T-helper 2 cell (primary cell): Measurements from ENCODE around the gene LYZ.
"Not testable (repeated sequence)": the region's sequence is repeated elsewhere in the genome, so short reads cannot be mapped to it uniquely, and the experiment has no call there.

Experiments used
- DNase-seq, 5 experiments: peaks; one replicate each; pipeline versions ENCODE4 v3.0.0 to v3.0.0-alpha.2; 2012 to 2022
- total RNA-seq, 2 donors: gene quantifications; one replicate each; lab custom pipeline; 2026; lab: John Stamatoyannopoulos, UW

LYZ gene
- total RNA-seq: 0.88 to 3.4 reads per million in 2 donors

DNA sequence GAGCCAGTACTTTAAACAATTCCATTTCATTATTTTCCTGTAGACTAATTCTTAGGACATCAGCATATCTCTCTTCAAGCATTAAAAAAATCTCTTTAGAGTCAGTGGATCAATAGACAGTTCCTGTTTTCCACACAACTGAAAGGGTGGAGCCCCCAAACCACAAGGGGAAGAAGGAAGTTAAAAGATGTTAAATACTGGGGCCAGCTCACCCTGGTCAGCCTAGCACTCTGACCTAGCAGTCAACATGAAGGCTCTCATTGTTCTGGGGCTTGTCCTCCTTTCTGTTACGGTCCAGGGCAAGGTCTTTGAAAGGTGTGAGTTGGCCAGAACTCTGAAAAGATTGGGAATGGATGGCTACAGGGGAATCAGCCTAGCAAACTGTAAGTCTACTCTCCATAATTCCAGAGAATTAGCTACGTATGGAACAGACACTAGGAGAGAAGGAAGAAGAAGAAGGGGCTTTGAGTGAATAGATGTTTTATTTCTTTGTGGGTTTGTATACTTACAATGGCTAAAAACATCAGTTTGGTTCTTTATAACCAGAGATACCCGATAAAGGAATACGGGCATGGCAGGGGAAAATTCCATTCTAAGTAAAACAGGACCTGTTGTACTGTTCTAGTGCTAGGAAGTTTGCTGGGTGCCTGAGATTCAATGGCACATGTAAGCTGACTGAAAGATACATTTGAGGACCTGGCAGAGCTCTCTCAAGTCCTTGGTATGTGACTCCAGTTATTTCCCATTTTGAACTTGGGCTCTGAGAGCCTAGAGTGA, at the start of gene LYZ:
Gene LYZ (plus strand): TSS at position 220 of the 777 bp plus-strand sequence. CDS start 28 bp downstream, at position 248.
- no peak for DNase-seq

DNA sequence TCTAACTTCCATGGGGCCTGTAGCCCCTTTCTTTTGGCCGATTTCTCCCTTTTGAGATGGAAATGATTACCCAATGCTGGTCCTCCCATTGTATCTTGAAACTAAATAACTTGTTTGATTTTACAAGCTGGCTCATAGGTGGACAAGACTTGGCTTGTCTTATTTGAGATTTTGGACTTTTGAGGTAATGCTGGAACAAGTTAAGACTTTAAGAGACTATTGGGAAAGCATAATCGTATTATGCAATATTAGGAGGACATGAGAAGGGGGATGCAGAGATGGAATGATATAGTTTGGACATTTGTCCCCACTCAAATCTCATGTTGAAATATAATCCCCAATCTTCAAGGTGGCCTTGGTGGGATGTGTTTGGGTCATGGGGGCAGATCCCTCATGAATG, 49.2 kb upstream of the LYZ start:
- DNase-seq: no peak

DNA sequence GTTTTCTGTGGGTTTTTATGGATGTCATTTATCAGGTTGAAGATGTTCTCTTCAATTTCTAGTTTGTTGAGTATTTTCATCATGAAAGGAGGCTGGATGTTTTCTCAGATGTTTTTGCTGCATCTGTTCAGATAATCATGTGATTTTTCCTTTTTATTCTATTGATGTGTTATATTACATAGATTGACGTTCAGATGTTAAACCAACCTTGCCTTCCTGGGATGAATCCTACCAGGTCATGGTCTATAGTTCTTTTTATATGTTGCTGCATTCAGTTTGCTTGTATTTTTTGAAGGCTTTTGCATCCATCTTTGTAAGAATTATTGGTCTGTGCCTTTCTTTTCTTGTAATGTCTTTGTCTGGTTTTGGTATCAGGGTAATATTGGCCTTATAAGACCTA, 43.9 kb upstream of the LYZ start:
- DNase-seq: no peak

DNA sequence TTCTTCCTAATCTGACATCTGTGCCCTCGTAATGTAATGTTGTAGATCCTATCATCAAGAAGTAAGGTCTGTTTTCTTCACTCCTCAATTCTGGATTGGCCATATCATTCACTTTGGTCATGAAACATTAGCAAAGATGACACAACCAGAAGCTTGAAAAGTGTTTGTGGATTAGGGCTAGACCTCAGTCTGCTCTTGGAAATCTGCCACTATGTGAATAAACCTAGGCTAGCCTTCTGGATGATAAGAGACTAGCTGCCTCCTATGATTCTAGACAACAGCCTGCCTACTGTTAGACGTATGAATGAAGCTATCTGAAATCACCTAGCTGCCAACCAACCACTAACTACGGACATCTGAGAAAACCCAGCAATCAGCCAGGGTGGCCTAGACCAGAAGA, 38.7 kb upstream of the LYZ start:
- DNase-seq: no peak

DNA sequence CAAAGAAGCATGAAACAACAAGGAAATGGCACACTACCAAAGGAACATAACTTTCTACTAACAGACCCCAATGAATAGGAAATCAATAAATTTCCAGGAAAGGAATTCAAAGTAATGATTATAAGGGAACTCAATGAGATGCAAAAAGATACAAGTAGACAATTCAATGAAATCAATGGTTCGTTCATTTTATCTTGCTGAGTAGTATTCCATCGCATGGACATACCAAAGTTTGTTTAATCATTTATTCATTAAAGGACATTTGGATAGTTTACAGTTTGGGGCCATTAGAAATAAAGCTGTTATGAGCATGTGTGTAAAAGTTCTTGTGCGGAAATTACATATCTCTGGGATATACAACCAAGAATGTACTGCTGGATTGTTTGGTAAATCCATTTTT, 35.0 kb upstream of the LYZ start:
- no peak for DNase-seq

DNA sequence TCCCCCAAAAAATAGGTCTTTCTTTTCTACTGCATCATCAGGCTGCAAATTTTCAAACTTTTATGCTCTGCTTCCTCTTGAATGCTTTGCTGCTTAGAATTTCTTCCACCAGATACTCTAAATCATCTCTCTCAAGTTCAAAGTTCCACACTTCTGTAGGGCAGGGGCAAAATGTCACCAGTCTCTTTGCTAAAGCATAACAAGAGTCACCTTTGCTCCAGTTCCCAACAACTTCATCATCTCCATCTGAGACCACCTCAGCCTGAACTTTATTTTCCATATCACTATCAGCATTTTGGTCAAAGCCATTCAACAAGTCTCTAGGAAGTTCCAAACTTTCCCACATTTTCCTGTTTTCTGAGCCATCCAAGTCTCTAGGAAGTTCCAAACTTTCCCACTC, 31.4 kb upstream of the LYZ start:
- not testable (repeated sequence) for DNase-seq

DNA sequence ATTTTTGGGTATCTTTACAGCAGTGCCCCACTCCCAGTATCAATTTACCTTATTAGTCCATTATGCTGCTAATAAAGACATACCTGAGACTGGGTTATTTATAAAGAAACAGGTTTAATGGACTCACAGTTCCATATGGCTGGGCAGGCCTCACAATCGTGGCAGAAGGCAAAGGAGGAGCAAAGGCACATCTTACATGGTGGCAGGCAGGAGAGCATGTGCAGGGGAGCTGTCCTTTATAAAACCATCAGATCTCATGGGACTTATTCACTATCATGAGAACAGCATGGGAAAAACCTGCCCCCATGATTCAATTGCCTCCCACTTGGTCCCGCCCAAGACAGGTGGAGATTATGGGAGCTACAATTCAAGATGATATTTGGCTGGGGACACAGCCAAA, 30.9 kb upstream of the LYZ start:
- not testable (repeated sequence) for DNase-seq

DNA sequence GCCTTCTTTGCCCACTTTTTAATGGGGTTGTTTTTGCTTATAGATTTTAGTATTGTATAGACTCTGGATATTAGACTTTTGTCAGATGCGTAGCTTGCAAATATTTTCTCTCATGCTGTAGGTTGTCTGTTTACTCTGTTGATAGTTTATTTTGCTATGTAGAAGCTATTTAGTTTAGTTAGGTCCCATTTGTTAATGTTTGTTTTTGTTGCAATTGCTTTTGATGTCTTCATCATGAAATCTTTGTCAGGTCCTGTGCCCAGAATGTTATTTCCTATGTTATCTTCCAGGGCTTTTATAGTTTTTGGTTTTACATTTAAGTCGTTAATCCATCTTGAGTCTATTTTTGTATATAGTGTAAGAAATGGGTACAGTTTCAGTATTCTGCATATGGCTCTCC, 30.0 kb upstream of the LYZ start:
- no peak for DNase-seq

DNA sequence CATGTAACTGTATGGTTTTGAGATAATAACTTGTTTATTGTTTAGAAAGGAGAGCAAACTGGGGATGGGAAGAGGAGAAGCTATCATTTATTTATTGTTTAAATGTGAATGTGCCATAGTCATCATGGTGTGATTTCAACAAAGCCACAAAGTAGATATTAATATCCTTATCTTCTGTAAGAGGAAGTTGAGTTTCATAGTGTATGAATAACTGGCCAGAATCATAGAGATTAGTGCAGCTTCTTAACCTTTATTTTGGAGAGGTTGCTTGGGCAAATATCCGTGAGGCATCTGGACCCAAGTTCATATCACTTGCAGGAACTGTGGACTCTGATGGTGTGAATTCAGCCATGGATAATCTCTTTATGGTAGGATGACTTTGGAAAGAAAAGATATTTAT, 26.8 kb upstream of the LYZ start:
- peak in 1 of 5 experiments; percentile 23 for DNase-seq

DNA sequence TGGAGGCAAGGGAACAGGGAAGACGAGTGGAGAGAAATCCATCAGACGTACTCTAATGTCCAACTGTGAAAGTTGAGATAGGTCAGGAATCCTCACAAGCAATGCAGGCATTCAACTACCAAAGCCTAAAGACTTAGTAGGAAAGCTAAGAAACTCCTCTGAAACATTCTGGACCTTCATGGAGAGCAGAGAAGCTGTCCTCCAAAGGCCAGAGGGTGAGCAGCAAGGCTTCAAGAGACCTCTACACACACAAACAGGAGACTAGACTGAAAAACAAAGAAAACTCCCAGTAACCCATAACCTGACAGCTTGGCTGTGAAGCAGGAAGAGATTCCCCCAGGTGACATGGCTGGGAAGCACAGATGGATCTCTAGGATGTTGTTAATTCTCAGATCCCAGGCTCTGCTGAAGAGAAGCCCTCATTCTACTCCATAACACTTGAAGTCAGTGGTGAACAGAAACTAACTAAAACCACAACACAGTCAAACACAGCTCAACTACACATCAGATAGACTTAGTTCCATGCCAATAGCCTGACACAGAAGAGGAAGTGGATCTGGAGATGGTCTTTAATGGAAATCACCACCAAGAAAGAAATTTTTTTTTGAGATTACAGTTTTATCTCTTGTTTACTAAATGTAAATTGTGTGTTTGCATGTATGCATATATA, 23.2 kb upstream of the LYZ start:
- peak in 1 of 5 experiments; percentile 74 for DNase-seq

DNA sequence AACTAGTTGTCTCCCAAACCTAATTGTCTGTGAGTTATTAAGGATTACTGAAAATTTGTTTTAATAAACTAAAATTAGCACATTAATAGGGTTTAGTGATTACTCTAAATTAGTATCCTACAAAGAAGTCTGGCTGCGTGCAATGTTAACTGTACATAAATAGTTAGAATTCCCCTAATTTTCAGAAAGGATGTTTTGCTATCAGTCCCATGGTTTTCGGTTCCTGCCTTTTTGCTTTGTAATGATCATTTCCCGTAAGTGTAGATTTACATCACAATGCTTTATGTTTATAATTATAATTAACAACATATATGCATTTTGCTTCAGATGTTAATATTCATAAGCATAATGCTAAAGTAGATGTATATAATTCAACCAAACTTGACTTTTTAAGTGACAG, 19.8 kb upstream of the LYZ start:
- no peak for DNase-seq

DNA sequence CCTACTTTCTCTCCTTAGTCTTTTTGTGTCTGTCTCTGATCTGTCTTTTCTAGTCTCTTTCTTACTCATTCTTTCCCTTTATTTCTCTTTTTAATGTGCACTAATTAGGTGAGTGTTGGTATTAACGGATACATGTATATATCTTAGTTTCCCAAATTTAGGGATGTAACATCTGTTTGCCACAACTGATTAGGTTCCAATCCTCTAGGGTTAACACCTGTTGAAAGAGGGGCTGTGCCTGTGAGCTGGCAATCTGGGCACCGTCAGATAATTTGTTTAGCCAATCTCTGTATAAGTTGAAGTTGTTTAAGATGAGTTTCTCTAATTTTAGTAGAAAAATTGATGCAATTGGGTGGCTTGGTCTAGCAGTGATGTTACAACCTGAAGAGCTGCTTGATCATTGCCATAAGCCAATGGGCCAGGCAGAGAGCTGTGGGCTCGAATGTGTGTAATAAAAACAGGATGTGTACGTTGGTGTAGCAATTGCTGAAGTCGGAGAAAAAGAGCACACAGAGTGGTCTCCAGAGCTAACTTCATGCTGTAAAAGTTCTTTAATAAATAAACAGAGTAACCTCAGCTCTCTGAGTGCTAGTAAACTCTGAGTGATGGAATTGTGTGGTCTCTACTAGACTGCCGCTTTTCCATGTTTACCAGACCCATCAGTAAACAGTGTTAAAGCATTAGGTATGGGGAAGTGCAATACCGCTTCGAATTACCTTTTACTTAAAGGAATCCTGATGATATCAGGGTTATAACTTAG, 18.3 kb upstream of the LYZ start:
- DNase-seq: peak in 2 of 5 experiments; percentile 24 to 91

DNA sequence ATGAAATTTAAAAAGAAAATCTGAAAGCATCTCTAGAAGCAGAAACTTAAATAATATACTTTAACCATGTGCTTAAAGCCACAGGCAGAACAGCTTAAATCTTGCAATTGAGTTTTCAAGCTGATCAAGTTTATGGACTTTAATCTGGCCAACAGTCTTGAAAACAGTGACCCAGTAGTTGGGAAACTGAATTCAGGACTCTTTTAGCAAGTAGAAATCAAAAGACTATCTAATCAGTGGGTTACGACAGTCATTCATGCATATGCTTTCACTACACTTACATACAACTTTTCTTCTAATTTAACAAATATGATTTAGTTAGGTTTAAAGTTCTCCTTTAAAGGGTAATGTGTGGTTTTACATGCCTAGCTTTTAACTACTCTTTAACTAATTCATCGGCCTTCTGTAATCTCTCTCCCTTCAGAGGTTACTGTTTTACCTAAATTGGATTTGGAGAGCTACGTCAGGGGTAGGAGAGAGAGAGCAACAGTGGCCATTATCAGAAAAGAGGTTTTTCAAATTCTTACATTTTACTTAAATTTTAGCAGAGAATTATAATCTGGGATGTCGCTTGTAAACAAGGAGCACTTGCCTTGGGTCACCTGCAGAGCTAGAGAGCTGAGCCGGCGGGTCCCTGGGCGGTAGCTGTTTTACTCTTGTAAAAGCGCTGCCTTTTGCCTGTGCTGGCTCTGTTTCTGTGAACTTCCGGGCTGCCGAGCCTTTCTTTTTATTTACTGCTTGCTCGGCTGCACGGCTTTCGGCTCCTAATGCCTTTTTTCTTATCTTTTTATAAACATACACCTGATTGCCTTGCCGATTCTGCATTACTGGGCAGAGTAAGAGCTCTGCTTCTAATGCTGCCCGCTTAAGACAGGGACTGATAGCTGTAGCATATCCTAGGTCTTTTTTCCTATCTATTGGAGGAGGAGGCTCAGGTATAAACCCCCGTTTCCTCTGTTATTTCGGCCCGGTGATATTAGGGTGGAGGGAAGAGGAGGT, 17.4 kb upstream of the LYZ start:
- peak; percentile 15 to 88 (median 33) for DNase-seq

DNA sequence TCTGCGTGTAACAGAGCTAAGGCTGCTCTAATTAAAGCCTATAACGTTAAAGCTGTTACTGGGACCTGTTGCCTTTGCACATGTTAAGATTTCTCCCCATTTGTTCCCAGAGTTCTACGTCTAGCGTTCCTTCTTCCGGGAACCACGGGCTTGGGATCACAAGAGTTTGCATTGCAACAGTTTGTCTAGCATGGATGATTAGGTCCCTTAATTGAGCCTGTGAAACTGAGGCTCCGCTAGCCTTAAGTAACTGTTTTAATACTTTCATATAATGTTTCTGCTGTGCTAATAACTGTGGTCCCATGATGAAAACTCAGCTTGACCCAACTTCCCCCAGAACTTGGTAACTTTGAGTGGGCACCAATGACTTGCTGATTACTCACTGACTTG, 16.7 kb upstream of the LYZ start:
- no peak for DNase-seq

DNA sequence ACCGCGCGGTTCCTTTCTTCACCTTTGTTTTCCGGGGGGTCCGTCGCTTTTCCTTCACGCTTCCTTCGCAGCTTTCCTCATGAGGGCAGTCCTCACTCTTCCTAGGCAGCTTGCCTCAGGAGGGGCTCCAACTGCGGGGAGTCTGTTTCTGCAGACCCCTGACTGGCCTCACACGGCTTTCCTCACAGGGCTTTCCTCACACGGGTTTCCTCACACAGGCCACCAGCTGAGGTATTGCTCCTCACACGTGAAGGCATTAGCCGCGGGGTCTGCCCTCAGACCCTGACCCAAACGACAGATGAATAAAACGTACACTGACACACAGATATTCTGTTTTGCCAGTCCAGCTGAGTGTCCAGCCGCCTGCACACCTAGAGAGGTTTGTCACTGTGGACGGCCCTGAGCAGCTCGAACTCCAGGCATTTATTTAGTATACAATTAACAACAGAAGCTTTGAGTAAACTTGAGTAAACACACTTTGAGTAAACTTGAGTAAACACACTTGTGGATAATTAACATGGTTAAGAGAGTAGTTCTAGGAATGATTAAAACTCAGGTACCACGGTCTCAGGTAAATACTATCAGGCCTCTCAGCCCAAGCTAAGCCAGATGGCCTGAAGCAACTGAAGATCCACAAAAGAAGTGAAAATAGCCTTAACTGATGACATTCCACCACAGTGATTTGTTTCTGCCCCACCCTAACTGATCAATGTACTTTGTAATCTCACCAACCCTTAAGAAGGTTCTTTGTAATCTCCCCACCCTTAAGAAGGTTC, 16.1 kb upstream of the LYZ start:
- DNase-seq: no peak

DNA sequence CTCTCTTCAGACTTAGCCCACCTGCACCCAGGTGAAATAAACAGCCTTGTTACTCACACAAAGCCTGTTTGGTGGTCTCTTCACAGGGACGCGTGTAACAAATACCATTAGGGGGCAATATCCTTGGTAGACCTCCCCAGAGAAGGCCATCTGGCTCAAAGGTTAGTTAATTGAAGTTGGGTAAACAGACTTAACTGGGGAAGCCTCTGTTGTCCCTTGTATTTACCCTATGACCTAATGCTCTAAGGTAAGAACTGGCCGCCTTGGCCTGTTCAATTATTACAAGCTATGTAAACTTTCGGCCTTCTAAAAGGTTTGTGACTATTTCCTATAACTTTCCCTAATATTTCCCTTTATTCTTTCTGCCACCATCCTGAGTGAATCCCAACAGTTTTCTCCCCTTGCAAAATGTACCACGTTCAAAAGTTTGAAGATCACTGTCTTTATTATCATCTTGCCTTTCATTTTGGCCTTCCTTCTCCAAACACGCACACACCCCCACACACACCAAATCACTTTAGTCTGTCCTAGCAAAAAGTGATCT, 15.3 kb upstream of the LYZ start:
- DNase-seq: no peak

DNA sequence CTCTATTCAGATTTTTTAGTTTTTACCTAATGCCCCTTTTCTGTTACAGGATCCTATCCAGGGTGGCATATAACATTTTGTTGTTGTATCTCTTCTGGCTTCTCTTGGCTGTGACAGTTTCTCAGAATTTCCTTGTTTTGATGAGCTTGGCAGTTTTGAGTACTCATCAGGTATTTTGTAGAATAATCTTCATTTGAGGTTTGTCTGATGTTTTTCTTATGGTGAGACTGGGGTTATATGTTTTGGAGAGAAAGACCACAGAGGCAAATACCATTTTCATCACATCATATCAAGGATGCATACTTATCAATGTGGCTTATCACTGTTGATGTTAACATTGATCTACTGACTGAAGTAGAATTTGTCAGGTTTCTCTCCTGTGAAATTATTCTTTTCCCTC, 14.0 kb upstream of the LYZ start:
- peak in 1 of 5 experiments; percentile 90 for DNase-seq

DNA sequence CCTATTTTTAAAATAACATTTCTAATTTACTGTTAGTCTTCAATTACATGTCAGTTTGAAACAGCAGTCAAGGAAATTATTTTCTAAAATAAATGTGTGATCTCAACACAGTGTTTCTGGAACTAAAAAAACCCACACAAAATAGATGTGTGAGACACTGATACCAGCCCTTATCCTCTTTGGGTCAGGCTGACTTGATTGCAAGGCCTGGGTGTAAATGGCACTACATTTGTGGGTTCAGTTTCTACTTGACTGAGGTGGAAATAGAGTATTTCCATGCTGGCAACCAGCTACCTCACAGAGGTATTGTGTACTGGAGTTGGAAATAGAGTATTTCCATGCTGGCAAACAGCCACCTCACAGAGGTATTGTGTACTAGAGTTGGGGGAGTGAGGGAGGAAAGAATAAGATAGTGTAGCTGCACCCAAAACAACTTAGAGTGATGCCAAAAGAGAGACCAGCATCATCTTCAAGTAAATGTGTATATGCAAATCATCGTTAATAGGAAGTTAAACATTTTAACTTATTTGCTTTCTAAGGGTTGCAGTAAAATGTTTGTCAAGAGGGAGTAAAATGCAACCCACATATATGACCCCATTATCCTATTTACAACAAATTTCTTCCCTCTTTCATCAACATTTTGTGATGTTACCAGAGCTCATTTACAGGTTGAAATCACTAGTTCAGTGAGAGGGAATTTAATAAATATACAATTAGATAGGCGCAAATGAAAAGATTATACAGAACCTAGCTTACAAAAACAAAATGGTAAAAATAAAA, 10.7 kb upstream of the LYZ start:
- DNase-seq: peak in 1 of 5 experiments; percentile 62

DNA sequence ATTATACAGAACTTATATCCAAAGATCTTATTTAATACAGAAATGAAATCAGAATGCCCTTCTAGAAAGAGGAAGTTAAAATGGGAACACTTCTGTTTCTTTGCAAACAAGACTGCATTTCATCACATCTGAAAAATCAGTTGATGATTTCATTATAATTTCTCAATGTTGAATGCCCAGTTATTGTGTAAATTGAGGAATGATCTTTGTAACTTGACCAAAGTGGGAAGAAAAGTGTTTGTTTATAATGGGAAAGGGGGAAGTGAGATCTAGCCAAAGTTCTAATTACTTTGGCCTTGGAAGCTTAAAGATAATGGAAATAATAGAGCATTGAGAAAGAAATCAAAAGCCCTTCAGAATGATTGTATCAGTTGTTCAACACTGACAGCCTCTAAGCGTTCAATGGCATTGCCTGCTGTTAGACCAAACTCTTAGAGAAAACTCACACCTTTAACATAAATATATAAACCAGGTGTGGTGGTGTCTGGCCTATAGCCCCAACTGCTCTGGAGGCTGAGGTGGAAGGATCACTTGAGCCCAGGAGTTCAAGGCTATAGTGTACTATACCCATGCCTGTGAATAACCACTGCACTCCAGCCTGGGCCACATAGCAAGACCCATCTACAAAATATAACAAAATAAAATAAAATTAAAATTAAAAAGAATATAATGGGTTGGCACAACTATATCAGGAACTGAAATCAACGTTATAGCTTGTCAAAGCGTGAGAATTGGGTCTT, 9.9 kb upstream of the LYZ start:
- no peak for DNase-seq

DNA sequence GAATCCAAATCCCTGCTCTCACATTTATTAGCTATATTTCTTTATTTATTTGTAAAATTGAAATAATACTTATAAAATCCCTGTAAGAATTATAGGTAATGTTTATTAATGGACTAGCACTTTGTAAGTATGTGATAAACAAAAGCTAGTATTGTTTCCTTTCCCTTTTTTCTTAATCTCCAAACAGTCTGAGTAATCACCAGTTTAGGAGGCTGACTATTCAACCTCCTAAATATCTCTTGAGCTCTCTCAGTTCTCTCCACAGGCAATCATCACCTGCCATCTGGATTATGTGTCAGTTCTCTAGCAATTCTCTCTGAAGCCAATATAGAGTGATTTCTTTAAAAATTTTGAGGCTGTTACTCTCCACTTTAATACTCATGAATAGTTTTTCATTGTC, 9.2 kb upstream of the LYZ start:
- no peak for DNase-seq
